Dedifferentiated amniotic fluid mesenchymal stem cell (primary cell): ENCODE measurements around the gene HS6ST3.
"Not testable (repeated sequence)": the region's sequence is repeated elsewhere in the genome, so short reads cannot be mapped to it uniquely, and the experiment has no call there.

Experiments
- DNase-seq: peaks from one replicate; pipeline ENCODE4 v3.0.0-alpha.2; 2016; ENCODE audit errors: extremely low spot score

HS6ST3 gene

GRCh38 chr13:96089749-96090239, at the start of gene HS6ST3:
TSS of gene HS6ST3 (plus strand) at chr13:96090107.
- no peak for DNase-seq

GRCh38 chr13:96041326-96042110, 48.4 kb upstream of the HS6ST3 start:
- DNase-seq, result no peak

- no peak for DNase-seq
Measured at GRCh38 chr13:96044238-96044637, 45.7 kb upstream of the HS6ST3 start.

GRCh38 chr13:96046449-96047126, 43.3 kb upstream of the HS6ST3 start:
- not testable (repeated sequence) for DNase-seq

GRCh38 chr13:96050955-96051354, 39.0 kb upstream of the HS6ST3 start:
- DNase-seq, result not testable (repeated sequence)

- not testable (repeated sequence) for DNase-seq
Measured at GRCh38 chr13:96051491-96051890, 38.4 kb upstream of the HS6ST3 start.

GRCh38 chr13:96051946-96052345, 38.0 kb upstream of the HS6ST3 start:
- DNase-seq, result not testable (repeated sequence)

- peak; percentile 51 for DNase-seq
Measured at GRCh38 chr13:96052656-96053002, 37.3 kb upstream of the HS6ST3 start.

GRCh38 chr13:96053003-96053703, 36.8 kb upstream of the HS6ST3 start, which contains the start of gene UGGT2:
TSS of gene UGGT2 (minus strand) at chr13:96053401. CDS start at chr13:96053312, 89 bp downstream.
- DNase-seq, result peak; percentile 93

- no peak for DNase-seq
Measured at GRCh38 chr13:96065849-96066248, 24.1 kb upstream of the HS6ST3 start.

GRCh38 chr13:96068729-96069128, 21.2 kb upstream of the HS6ST3 start:
- DNase-seq, result no peak

- no peak for DNase-seq
Measured at GRCh38 chr13:96071504-96071903, 18.4 kb upstream of the HS6ST3 start.

GRCh38 chr13:96072392-96072791, 17.5 kb upstream of the HS6ST3 start:
- DNase-seq, result no peak

GRCh38 chr13:96075953-96076543, 13.9 kb upstream of the HS6ST3 start:
- DNase-seq, result no peak

- DNase-seq, result no peak
Measured at GRCh38 chr13:96080676-96081075, 9.2 kb upstream of the HS6ST3 start.

- no peak for DNase-seq
Measured at GRCh38 chr13:96081888-96082287, 8.0 kb upstream of the HS6ST3 start.

GRCh38 chr13:96082640-96083039, 7.3 kb upstream of the HS6ST3 start:
- no peak for DNase-seq

- no peak for DNase-seq
Measured at GRCh38 chr13:96086736-96087135, 3.2 kb upstream of the HS6ST3 start.

- no peak for DNase-seq
Measured at GRCh38 chr13:96089139-96089538, 768 bp upstream of the HS6ST3 start.

- no peak for DNase-seq
Measured at GRCh38 chr13:96090240-96091101, 564 bp downstream of the HS6ST3 start.
